ENCODE measurements around the gene UAP1. TPM values are rescaled to one million over a fixed set of nuclear protein-coding genes. Genes with fewer than 3 reads are reported as not detected.

UAP1 gene
- total and polyA plus RNA-seq, 2 donors (not counting 3 experiments of a cell fraction or from before 2014, with no cell fraction given) = 30.6 to 89.8 TPM

- POLR2A ChIA-PET = no interaction called here
- intact Hi-C loops (cut with micrococcal nuclease) = no loop called here
- Histone ChIP-seq H3K36me3 (ENCODE audit: control insufficient read depth in 2 of 2, extremely low read depth in 1 of 2, insufficient read depth in 2 of 2, low read length in 2 of 2) (no peaks in the 10 kb centered on the region), H3K79me2 (ENCODE audit: control insufficient read depth, insufficient read depth, low read length) (no peaks in the 10 kb centered on the region), H3K9me3 (replicated peaks; ENCODE audit: control insufficient read depth, insufficient read depth, low read length) (no peaks in the 10 kb centered on the region), H3K4me2 (ENCODE audit: insufficient read depth, low read length) (no peak overlapping the region), H3K27ac (ENCODE audit: insufficient read depth, low read depth, low read length) (no peak overlapping the region), H3K4me3 (replicated peaks in 1 of 3; ENCODE audit: insufficient read depth in 1 of 3, low read depth in 1 of 3, low read length in 3 of 3) (no peak overlapping the region), H4K20me1 (replicated peaks; ENCODE audit: control insufficient read depth, extremely low read depth, insufficient read depth, low read length) (no peaks in the 10 kb centered on the region), H2AFZ (ENCODE audit: low read depth, low read length) (no peak overlapping the region), H3K27me3 (ENCODE audit: control insufficient read depth in 2 of 2, insufficient read depth in 2 of 2, low read length in 2 of 2) (no peaks in the 10 kb centered on the region), H3K4me1 (ENCODE audit: control insufficient read depth, extremely low read depth, insufficient read depth, low read length) (peaks cover 39% of the 10 kb centered on the region), H3K9ac (replicated peaks; ENCODE audit: extremely low read depth, insufficient read depth, low read length) (no peak overlapping the region), H3K9me1 (replicated peaks; ENCODE audit: control insufficient read depth, extremely low read depth, insufficient read depth, low read length) (no peaks in the 10 kb centered on the region)
- DNase-seq (ENCODE audit: low read depth, low spot score) (no peak), FAIRE-seq (no peak)
- CTCF ChIA-PET = no interaction called here
- TF ChIP-seq JUN (IDR thresholded peaks at IDR 0.05; ENCODE audit: borderline replicate concordance, insufficient read depth, insufficient read length, low read depth) (no peak), EZH2 (IDR thresholded peaks at IDR 0.05; ENCODE audit: borderline replicate concordance, low read depth, low read length, severe bottlenecking) (no peak), POLR2AphosphoS5 (IDR thresholded peaks at IDR 0.05; ENCODE audit: insufficient read depth, low read depth, low read length) (no peak), MYC (IDR thresholded peaks at IDR 0.05; ENCODE audit: low read depth, low read length) (no peak), GATA2 (IDR thresholded peaks at IDR 0.05; ENCODE audit: insufficient read depth, insufficient read length, low read depth, low read length) (no peak), FOS (IDR thresholded peaks at IDR 0.05; ENCODE audit: borderline replicate concordance, insufficient read depth, low read length) (no peak), POLR2A (IDR thresholded peaks at IDR 0.05; ENCODE audit: low read depth, low read length) (no peak), MAX (IDR thresholded peaks at IDR 0.05; ENCODE audit: insufficient read depth, insufficient read length) (no peak), CTCF (IDR thresholded peaks at IDR 0.05; ENCODE audit: extremely low read depth in 1 of 2, insufficient read depth in 1 of 2, low read depth in 1 of 2, low read length in 2 of 2) (no peak)
- dilution Hi-C loops (cut with MboI; ENCODE audit: extremely low pct_ligation_motif_present, low sequenced_read_pairs) = no loop called here
- no TSS peak for BruUV-seq (replicated peaks)
Measured at GRCh38 chr1:162543228-162543627, 18.3 kb upstream of the UAP1 start.
